Measurements from ENCODE around the gene CAMK2D.

The CAMK2D gene

DNA sequence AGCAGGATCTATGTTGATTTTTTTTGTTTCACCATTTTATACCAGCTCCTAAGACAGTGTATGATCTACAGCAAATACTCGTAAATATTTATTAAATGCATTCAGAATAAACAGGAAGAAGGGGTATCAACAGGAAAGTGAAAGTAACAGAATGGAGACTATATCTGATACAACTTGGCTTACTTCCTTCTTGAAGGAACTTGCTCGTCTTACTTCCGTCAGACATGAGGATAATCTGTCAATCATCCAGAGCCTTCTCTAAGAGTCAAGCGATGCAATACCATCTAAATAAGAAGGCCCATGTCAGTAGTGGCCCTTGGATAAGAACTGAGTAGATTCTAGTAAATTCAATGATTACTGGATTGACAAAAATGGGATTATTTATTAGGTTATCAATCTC is 84.2 kb downstream of the CAMK2D start:
- no peak for DNase-seq

DNA sequence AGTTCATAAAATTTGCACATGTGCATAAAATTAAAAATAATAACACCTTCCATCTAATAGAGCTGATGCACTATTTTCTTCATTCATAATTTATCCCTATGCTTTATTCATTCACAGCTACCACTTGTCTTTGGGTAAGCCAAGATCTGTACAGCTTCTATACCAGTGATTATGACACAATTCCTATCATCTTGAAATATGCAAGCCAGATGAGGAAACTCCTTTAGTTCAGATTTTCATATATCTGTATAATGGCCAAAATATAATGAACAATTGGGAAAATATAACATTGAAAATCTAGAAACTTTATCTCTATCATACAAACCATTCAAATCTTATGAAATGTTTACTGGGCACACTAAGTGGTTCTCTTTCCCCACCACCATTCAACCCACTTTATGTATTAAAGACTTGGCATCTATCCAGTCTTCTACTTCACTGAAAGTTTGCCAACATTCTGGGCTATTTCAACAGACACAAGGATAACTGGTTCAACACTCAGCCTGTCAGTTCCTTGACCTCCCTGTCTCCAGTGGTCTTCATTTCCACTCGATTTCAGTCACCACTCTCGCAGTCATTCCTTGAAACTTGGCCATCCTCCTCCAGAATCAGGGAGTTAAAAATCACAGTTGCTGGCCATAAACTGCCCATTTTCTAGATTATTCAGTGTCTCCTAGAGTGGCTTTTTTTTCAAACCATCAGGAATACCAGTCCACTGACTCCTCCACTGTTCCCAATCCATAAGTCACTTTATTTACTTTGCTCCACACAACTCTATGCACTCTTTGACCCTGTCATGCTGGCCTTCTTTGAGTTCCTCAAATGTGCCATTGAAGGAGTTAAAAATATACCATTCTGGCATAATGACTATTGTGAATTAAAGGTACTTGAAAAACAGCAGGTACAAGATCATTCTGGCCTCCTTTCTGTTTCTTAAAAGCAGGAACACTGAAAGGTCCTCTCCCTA is 85.5 kb downstream of the CAMK2D start:
- no peak for DNase-seq

- DNase-seq, result no peak
Measured at GRCh38 chr4:113674733-113675132, 86.8 kb downstream of the CAMK2D start.

- no peak for DNase-seq
Measured at GRCh38 chr4:113674251-113674650, 87.3 kb downstream of the CAMK2D start.

DNA sequence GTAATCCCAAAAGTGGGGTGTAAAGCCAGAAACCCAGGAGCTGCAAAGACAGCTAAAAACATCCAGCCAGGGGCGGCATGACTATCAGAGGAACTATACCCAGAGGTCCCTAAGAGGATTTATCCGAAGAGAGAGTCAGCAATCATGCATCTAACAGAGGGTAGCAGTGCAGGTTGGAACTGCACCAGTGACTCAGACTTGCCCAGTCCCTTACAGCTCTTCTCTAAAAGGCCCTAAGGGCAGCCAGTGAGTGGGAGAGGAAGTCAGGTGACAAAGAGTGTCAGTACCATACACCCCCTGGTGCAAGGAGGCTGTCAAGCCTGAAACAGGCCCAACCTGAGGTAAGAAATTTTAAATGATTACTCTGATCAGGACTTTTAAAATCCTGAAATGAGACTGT is 88.1 kb downstream of the CAMK2D start:
- peak; percentile 50 for DNase-seq

DNA sequence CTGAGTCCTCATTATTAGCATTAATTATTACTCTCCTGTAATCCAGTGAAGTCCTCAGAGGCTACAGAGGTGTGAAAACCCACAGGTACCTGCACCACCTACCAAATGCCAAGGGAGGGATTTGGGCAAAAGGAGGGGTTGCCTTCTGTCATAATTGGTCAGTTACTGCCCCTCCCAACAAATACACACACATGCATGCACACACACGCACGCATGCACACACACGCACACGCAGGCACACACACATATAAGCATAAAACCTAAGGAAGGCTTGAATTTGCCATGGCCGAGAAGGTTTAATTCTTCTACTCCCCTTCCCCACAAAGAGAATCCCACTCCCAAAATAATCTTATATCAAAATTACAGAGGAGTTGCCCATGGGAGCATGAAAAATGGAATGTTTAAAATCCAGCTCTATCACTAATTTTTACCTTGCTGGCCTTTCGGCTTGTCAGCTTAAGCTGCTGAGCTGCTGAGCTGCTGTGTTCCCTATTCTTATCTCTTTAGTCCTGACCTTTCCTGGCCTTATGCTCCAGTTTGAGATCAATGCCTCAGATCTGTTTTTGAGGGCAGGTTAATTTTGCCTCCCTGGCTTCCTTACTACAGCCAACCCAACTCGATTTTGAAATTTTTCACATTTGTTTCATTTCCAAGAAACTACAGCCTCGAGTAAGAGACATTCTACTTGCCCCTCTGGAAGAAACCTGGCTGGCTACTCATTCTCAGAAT is 95.0 kb downstream of the CAMK2D start:
- no peak for DNase-seq

DNA sequence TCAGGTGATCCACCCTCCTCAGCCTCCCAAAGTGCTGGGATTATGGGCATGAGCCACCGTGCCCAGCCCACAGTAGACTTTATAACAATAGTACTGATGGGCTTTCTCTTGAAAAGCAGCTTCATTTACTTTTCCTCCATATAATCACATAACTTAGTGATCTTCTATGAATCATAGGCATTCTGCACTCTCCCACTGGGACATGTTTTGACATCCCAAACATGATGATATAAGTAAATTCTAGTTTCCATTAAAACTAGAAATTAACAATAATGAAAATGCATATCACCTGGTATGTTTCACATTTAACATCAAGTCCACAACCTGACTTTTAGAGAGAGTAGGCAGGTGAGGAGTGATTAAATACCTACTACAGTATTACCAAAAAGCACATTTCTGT is 96.5 kb downstream of the CAMK2D start:
- DNase-seq, result no peak

DNA sequence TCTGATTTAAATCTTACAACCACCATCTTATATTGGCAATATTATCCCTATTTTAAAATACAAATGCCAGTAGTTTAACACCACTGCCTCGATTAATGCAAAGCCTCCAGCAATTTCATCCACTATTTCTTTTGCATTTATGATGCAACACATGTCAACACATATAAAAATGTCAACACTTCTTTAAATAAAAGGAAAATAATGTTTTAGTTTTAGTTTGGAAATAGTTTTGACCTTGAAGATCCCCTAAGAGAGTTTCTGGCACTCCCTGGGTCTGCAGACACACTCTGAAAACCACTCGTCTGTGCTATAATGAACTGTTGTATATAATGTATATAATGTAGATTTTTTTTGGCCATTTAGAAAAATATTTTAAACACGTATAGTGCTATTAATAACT is 99.0 kb downstream of the CAMK2D start:
- DNase-seq, result no peak

DNA sequence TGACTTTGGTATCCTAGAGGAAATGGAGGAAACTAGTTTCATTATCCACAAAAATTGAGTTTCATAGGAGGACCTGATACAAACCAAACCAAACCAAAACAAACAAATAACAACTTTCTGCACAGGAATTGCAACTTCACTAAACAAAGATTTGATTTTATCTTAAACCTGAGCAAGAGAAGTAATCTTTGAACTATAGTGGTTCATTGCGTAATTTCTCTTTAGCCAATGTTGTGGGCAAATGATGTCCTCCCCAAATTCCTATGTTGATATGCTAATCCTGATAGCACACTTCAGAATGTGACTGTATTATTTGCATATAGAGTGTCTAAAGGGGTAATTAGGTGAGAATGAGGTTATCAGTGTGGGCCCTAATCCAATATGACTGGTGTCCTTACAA is 102.4 kb downstream of the CAMK2D start:
- no peak for DNase-seq

DNA sequence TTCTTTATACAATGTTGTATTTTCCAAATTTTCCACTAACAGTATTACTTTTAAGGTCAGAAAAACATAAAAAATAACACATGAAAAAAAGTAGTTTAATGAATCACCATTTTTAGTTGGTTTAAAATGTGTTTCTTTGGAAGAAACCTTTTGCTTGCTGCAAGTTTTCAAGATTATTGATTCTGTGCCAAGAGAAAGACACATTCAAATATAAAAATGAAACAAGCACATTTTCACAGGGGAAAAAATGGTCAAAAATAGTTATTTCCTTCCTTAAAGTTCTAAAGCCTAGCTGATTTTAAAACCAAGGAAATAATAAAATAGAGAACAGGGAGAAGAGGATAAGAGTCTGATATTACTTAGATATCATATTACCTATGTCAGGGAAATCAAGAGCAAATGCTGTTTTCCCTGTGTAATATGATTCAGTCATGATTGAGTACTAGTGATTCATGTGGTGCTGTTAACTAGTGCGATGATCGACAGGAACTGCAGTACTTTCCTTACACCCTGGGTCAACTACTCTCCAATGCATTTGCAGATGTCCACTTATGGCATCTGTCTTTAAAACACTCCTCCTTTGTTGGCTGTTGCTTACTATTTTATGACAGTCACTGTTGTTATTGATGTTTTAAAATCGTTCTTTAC is 103.8 kb downstream of the CAMK2D start:
- DNase-seq, result no peak

- DNase-seq, result no peak
Measured at GRCh38 chr4:113653871-113654270, 107.7 kb downstream of the CAMK2D start.

DNA sequence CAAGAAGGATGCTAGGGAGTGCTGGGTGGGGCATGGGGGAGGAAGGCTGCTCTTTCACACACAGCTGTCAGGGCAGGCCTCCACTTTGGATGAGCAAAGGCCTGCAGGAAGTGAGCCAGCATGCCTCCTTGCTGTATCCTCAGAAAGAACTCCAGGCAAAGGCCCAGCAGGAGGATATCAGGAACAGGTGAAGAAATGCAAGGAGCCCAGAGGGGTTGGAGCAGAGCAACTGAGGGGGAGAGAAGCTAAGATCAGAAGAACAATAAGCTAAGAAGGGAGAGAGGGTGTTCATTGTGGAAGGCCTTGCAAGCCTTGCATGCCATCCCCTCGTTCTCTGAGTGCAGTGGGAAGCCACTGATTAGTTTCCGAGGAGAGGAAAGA is 115.1 kb downstream of the CAMK2D start:
- DNase-seq, result no peak

- no peak for DNase-seq
Measured at GRCh38 chr4:113645771-113646441, 115.6 kb downstream of the CAMK2D start.

DNA sequence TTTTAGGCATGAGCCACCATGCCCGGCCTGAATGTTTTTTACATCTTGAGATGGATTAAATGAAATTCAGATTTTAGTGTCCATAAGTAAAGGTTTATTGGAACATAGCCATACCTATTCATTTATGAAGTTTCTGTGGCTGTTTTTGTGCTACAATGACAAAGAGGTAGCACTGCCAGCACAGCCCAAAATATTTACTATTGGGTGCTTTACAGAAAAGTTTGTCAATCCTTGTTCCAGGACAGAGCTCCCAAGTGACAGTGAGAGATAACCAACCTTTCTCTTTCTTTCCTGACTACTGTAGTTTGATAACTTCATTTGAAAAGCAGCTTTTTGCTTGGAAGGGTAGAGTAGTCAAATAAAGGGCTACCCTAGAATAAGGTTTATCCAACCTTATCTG is 116.2 kb downstream of the CAMK2D start:
- no peak for DNase-seq

DNA sequence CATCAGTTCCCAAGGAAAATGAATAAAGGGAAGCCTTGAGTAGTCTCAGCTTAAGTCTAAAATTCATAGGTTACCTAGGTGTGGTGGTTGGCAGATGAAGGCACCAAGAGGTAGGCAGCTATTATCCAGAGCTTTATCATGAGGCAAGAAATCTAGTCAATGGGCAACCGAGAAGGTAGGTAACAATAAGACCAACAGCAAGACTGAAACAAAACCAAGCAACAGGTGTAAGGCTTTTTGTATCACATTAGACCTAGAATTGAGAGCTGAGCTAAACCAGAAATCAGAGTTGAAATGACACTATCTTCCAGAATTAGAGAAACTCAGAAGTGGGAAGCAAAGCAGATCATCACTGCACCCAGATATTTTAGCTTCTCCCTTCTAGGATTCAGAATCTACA is 117.1 kb downstream of the CAMK2D start:
- DNase-seq, result no peak

GRCh38 chr4:113643505-113643904 is 118.0 kb downstream of the CAMK2D start:
- no peak for DNase-seq

- DNase-seq, result no peak
Measured at GRCh38 chr4:113641025-113641431, 120.5 kb downstream of the CAMK2D start.

GRCh38 chr4:113639326-113639725 is 122.2 kb downstream of the CAMK2D start:
- no peak for DNase-seq

DNA sequence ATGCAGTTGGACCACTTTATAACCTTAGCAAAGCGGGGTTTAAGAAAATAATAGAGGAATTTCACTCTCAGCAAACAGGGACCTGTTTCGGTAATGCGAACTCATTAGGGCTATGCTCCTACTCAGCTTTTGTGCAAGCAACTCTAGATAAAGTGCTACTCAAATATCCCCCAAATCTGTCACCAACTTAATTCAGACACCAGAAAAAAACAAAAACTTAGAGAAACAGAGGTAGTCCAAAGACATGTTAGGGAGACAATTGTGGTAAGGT is 123.0 kb downstream of the CAMK2D start:
- DNase-seq, result no peak

GRCh38 chr4:113637823-113638561 is 123.5 kb downstream of the CAMK2D start:
- no peak for DNase-seq

DNA sequence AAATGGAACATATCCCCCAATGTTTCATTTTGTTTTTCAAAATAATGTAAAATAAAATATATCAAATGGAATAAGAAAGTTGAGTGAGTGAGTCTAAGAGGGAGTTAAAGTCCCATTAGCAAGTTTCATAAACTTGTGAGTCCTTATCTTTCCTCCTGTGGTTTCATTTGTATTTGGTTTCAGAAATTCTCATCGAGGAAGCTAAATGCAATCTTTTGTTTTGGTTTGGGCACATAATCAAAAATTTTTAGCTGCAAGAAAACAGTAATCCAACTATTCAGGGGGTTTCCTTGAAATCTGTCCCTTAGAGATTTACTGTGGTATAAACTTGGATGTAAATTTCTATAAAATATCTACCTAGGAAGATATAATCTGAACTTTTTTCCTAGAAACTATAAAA is 124.2 kb downstream of the CAMK2D start:
- no peak for DNase-seq

DNA sequence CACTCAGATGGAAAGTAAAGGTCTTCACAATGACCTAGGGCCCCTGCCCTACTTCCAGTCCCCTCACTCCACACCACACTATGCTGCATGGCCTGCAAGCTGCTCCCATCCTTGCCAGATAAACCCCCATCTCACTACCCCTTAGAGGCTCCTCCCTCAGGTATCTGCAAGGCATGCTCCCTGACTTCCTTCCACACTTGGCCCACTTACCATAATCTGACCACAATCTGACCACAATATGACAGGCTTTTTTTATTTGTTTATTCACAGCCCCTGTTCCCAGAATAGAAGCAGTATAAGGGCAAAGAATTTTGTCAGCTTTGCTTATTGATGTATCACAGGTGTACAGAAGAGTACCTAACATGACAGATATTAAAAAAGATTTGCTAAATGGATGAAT is 124.7 kb downstream of the CAMK2D start:
- peak; percentile 29 for DNase-seq

- no peak for DNase-seq
Measured at GRCh38 chr4:113636438-113636818, 125.1 kb downstream of the CAMK2D start.
